Embryonic facial prominence (tissue), 1 donor: ENCODE measurements around the gene DTX1.

Experiments used
- DNase-seq: peaks from one replicate; pipeline ENCODE4 v3.0.0-alpha.2; 2016; ENCODE audit errors: extremely low spot score

Gene DTX1

GRCh38 chr12:113055594-113056380, 743 bp upstream of the DTX1 start:
- no peak for DNase-seq

GRCh38 chr12:113056381-113056630, 224 bp upstream of the DTX1 start:
- no peak for DNase-seq

GRCh38 chr12:113057565-113058485, 1.3 kb downstream of the DTX1 start:
- DNase-seq, result no peak

- DNase-seq, result no peak
Measured at GRCh38 chr12:113058553-113058952, 2.0 kb downstream of the DTX1 start.

- DNase-seq, result no peak
Measured at GRCh38 chr12:113059071-113059595, 2.6 kb downstream of the DTX1 start.

- no peak for DNase-seq
Measured at GRCh38 chr12:113060336-113060960, 3.9 kb downstream of the DTX1 start.

- no peak for DNase-seq
Measured at GRCh38 chr12:113061061-113061694, 4.6 kb downstream of the DTX1 start.

GRCh38 chr12:113062502-113063395, 6.2 kb downstream of the DTX1 start:
- no peak for DNase-seq

- no peak for DNase-seq
Measured at GRCh38 chr12:113063396-113064350, 7.1 kb downstream of the DTX1 start.

GRCh38 chr12:113064395-113065125, 8.0 kb downstream of the DTX1 start:
- DNase-seq, result no peak

GRCh38 chr12:113065126-113066007, 8.8 kb downstream of the DTX1 start:
- DNase-seq, result no peak

GRCh38 chr12:113066813-113067400, 10.4 kb downstream of the DTX1 start:
- no peak for DNase-seq

GRCh38 chr12:113067987-113068935, 11.7 kb downstream of the DTX1 start:
- no peak for DNase-seq

- no peak for DNase-seq
Measured at GRCh38 chr12:113069149-113069548, 12.6 kb downstream of the DTX1 start.

GRCh38 chr12:113069751-113070116, 13.2 kb downstream of the DTX1 start:
- DNase-seq, result no peak

GRCh38 chr12:113070117-113070906, 13.8 kb downstream of the DTX1 start:
- DNase-seq, result no peak
